Sigmoid colon (tissue), 4 donors: ENCODE results near the gene CSTB.

Experiments
- CTCF ChIP-seq, 4 experiments: fragments of 450-650 bp in 3 of 4; fragments of 200-600 bp in 1 of 4; IDR thresholded peaks; one replicate each; pipeline ENCODE4 v1.5.1; 2016 to 2019; ENCODE audit warnings: antibody characterized with exemption in 4 of 4, mild to moderate bottlenecking in 3 of 4, moderate library complexity in 2 of 4
- EP300 ChIP-seq, 4 donors: sonication (generic); formaldehyde crosslinking; IDR thresholded peaks; one replicate each; pipeline ENCODE4 v1.6.1; 2017; ENCODE audit warnings: antibody characterized with exemption in 4 of 4

GRCh38 chr21:43814215-43815106 is 38.4 kb upstream of the CSTB start:
- no peak for TF ChIP-seq CTCF (IDR thresholded peaks at IDR 0.05)
- no peak for TF ChIP-seq EP300 (IDR thresholded peaks at IDR 0.05)
